ENCODE measurements around the gene ALDH4A1.

ALDH4A1 gene

GRCh38 chr1:18902523-18903290 lies at the start of gene ALDH4A1:
Gene ALDH4A1, minus strand, starts transcription at chr1:18902555. Its CDS starts 32 bp downstream, at chr1:18902523.
- peaks cover 6% of the 10 kb centered on the region for H3K4me1 ChIP-seq (ENCODE audit: control insufficient read depth, insufficient read depth, low read length)
- peak within 1 kb of the TSS; percentile 94 for H3K27ac ChIP-seq (ENCODE audit: low read depth, low read length)

GRCh38 chr1:18951818-18952391 lies 49.5 kb upstream of the ALDH4A1 start:
- no peak overlapping the region for H3K4me3 ChIP-seq (ENCODE audit: low read depth, low read length)
- H3K9me3 ChIP-seq (ENCODE audit: control insufficient read depth, insufficient read depth, low read length): no peaks in the 10 kb centered on the region
- no peaks in the 10 kb centered on the region for H3K36me3 ChIP-seq (ENCODE audit: control insufficient read depth, insufficient read depth, low read length)
- H3K4me1 ChIP-seq (ENCODE audit: control insufficient read depth, insufficient read depth, low read length): peaks cover 39% of the 10 kb centered on the region
- no peak overlapping the region for H3K27ac ChIP-seq (ENCODE audit: low read depth, low read length)
- no peak overlapping the region for H3K9ac ChIP-seq (ENCODE audit: low read depth, low read length)
- H3K27me3 ChIP-seq (ENCODE audit: control insufficient read depth, insufficient read depth, low read length): peaks cover 17% of the 10 kb centered on the region

More at GRCh38 chr1:18902523-18903290, at the start of gene ALDH4A1:
- Histone ChIP-seq H3K9ac (ENCODE audit: low read depth, low read length) (peak within 1 kb of the TSS; percentile 99), H3K36me3 (ENCODE audit: control insufficient read depth, insufficient read depth, low read length) (no peaks in the 10 kb centered on the region; the same call in 1 of the 2 replicates), H3K9me3 (ENCODE audit: control insufficient read depth, insufficient read depth, low read length) (no peaks in the 10 kb centered on the region), H3K27me3 (ENCODE audit: control insufficient read depth, insufficient read depth, low read length) (no peaks in the 10 kb centered on the region), H3K4me3 (ENCODE audit: low read depth, low read length) (peak within 1 kb of the TSS; percentile 90)

GRCh38 chr1:18951416-18951815 lies 49.1 kb upstream of the ALDH4A1 start:
- peaks cover 39% of the 10 kb centered on the region for H3K4me1 ChIP-seq (ENCODE audit: control insufficient read depth, insufficient read depth, low read length)
- H3K9ac ChIP-seq (ENCODE audit: low read depth, low read length): no peak overlapping the region
- no peaks in the 10 kb centered on the region for H3K9me3 ChIP-seq (ENCODE audit: control insufficient read depth, insufficient read depth, low read length)
- H3K36me3 ChIP-seq (ENCODE audit: control insufficient read depth, insufficient read depth, low read length): no peaks in the 10 kb centered on the region
- H3K27ac ChIP-seq (ENCODE audit: low read depth, low read length): peak overlapping the region; percentile 5
- H3K4me3 ChIP-seq (ENCODE audit: low read depth, low read length): no peak overlapping the region
- peaks cover 17% of the 10 kb centered on the region for H3K27me3 ChIP-seq (ENCODE audit: control insufficient read depth, insufficient read depth, low read length)

- peak overlapping the region; percentile 24; the same call in 1 of the 2 replicates for H3K4me3 ChIP-seq (ENCODE audit: low read depth, low read length)
- H3K36me3 ChIP-seq (ENCODE audit: control insufficient read depth, insufficient read depth, low read length): no peaks in the 10 kb centered on the region
- H3K9ac ChIP-seq (ENCODE audit: low read depth, low read length): peak overlapping the region; percentile 4; the same call in 1 of the 2 replicates
- peaks cover 44% of the 10 kb centered on the region for H3K4me1 ChIP-seq (ENCODE audit: control insufficient read depth, insufficient read depth, low read length)
- peaks cover 16% of the 10 kb centered on the region for H3K27me3 ChIP-seq (ENCODE audit: control insufficient read depth, insufficient read depth, low read length)
- H3K27ac ChIP-seq (ENCODE audit: low read depth, low read length): peak overlapping the region; percentile 90
- no peaks in the 10 kb centered on the region for H3K9me3 ChIP-seq (ENCODE audit: control insufficient read depth, insufficient read depth, low read length)
These were observed 48.2 kb upstream of the ALDH4A1 start for GRCh38 chr1:18950401-18951026.

GRCh38 chr1:18949686-18950400 lies 47.5 kb upstream of the ALDH4A1 start:
- H3K27ac ChIP-seq (ENCODE audit: low read depth, low read length): peak overlapping the region; percentile 90

GRCh38 chr1:18948913-18949685 lies 46.7 kb upstream of the ALDH4A1 start:
- Histone ChIP-seq H3K9me3 (ENCODE audit: control insufficient read depth, insufficient read depth, low read length) (no peaks in the 10 kb centered on the region), H3K36me3 (ENCODE audit: control insufficient read depth, insufficient read depth, low read length) (no peaks in the 10 kb centered on the region), H3K4me3 (ENCODE audit: low read depth, low read length) (no peak overlapping the region; the same call in 1 of the 2 replicates), H3K27me3 (ENCODE audit: control insufficient read depth, insufficient read depth, low read length) (0 out of 2 replicates have a peak, but pooled peaks cover 2% of the 10 kb centered on the region), H3K27ac (ENCODE audit: low read depth, low read length) (peak overlapping the region; percentile 90), H3K4me1 (ENCODE audit: control insufficient read depth, insufficient read depth, low read length) (peaks cover 41% of the 10 kb centered on the region), H3K9ac (ENCODE audit: low read depth, low read length) (peak overlapping the region; percentile 4; the same call in 1 of the 2 replicates)

More at GRCh38 chr1:18949686-18950400, 47.5 kb upstream of the ALDH4A1 start:
- Histone ChIP-seq H3K27me3 (ENCODE audit: control insufficient read depth, insufficient read depth, low read length) (peaks cover 9% of the 10 kb centered on the region), H3K4me1 (ENCODE audit: control insufficient read depth, insufficient read depth, low read length) (peaks cover 46% of the 10 kb centered on the region), H3K9ac (ENCODE audit: low read depth, low read length) (peak overlapping the region; percentile 4), H3K9me3 (ENCODE audit: control insufficient read depth, insufficient read depth, low read length) (no peaks in the 10 kb centered on the region), H3K36me3 (ENCODE audit: control insufficient read depth, insufficient read depth, low read length) (no peaks in the 10 kb centered on the region), H3K4me3 (ENCODE audit: low read depth, low read length) (peak overlapping the region; percentile 24)

GRCh38 chr1:18948048-18948912 lies 45.9 kb upstream of the ALDH4A1 start:
- no peak overlapping the region for H3K9ac ChIP-seq (ENCODE audit: low read depth, low read length)

GRCh38 chr1:18947570-18947969 lies 45.2 kb upstream of the ALDH4A1 start:
- H3K36me3 ChIP-seq (ENCODE audit: control insufficient read depth, insufficient read depth, low read length): no peaks in the 10 kb centered on the region
- H3K4me3 ChIP-seq (ENCODE audit: low read depth, low read length): no peak overlapping the region
- H3K4me1 ChIP-seq (ENCODE audit: control insufficient read depth, insufficient read depth, low read length): peaks cover 38% of the 10 kb centered on the region
- H3K27ac ChIP-seq (ENCODE audit: low read depth, low read length): no peak overlapping the region
- no peaks in the 10 kb centered on the region for H3K9me3 ChIP-seq (ENCODE audit: control insufficient read depth, insufficient read depth, low read length)
- H3K27me3 ChIP-seq (ENCODE audit: control insufficient read depth, insufficient read depth, low read length): no peaks in the 10 kb centered on the region
- H3K9ac ChIP-seq (ENCODE audit: low read depth, low read length): no peak overlapping the region

More at GRCh38 chr1:18948048-18948912, 45.9 kb upstream of the ALDH4A1 start:
- H3K27ac ChIP-seq (ENCODE audit: low read depth, low read length): peak overlapping the region; percentile 90
- H3K36me3 ChIP-seq (ENCODE audit: control insufficient read depth, insufficient read depth, low read length): no peaks in the 10 kb centered on the region
- no peaks in the 10 kb centered on the region for H3K9me3 ChIP-seq (ENCODE audit: control insufficient read depth, insufficient read depth, low read length)
- H3K27me3 ChIP-seq (ENCODE audit: control insufficient read depth, insufficient read depth, low read length): no peaks in the 10 kb centered on the region
- no peak overlapping the region for H3K4me3 ChIP-seq (ENCODE audit: low read depth, low read length)
- peaks cover 38% of the 10 kb centered on the region for H3K4me1 ChIP-seq (ENCODE audit: control insufficient read depth, insufficient read depth, low read length)

GRCh38 chr1:18946550-18947381 lies 44.4 kb upstream of the ALDH4A1 start:
- Histone ChIP-seq H3K27ac (ENCODE audit: low read depth, low read length) (peak overlapping the region; percentile 11), H3K36me3 (ENCODE audit: control insufficient read depth, insufficient read depth, low read length) (no peaks in the 10 kb centered on the region), H3K27me3 (ENCODE audit: control insufficient read depth, insufficient read depth, low read length) (no peaks in the 10 kb centered on the region), H3K4me3 (ENCODE audit: low read depth, low read length) (no peak overlapping the region), H3K4me1 (ENCODE audit: control insufficient read depth, insufficient read depth, low read length) (peaks cover 44% of the 10 kb centered on the region), H3K9ac (ENCODE audit: low read depth, low read length) (no peak overlapping the region), H3K9me3 (ENCODE audit: control insufficient read depth, insufficient read depth, low read length) (no peaks in the 10 kb centered on the region)
